Measurements from ENCODE around the gene IGSF8.

DNA sequence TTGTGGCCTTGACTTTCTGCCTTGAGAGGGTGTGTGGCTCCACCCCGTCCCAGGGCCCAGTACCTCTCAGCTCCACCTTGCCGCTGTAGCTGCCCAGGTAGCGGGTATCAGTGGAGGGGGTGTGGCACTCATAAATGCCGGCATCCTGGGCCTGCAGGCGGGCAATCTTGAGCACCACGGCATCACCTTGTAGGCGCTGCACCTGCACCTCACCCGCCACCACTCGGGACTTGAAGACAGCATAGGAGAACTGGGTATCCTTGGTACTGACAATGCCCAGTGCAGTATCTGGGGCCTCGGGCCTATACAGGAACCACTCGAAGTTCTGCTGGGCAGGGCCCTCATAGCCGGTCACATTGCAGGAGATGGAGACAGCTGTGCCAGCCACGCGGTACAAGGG lies 3.6 kb downstream of the IGSF8 start:
- no peak for TF ChIP-seq POLR2A (IDR thresholded peaks at IDR 0.05)
- TF ChIP-seq, protein P1, sequence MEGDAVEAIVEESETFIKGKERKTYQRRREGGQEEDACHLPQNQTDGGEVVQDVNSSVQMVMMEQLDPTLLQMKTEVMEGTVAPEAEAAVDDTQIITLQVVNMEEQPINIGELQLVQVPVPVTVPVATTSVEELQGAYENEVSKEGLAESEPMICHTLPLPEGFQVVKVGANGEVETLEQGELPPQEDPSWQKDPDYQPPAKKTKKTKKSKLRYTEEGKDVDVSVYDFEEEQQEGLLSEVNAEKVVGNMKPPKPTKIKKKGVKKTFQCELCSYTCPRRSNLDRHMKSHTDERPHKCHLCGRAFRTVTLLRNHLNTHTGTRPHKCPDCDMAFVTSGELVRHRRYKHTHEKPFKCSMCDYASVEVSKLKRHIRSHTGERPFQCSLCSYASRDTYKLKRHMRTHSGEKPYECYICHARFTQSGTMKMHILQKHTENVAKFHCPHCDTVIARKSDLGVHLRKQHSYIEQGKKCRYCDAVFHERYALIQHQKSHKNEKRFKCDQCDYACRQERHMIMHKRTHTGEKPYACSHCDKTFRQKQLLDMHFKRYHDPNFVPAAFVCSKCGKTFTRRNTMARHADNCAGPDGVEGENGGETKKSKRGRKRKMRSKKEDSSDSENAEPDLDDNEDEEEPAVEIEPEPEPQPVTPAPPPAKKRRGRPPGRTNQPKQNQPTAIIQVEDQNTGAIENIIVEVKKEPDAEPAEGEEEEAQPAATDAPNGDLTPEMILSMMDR (IDR thresholded peaks at IDR 0.05): no peak
